Stimulated activated memory B cell treated with anti-CD40 and anti-IgM and Interleukin-4, amounts not matched to agents 10 μg/mL and 1 μg/mL and 100 μg/mL, for 72 hours (primary cell): ENCODE data around the gene SRP68.

Experiments used
- ATAC-seq: fragments of 150-1000 bp; cut with Tn5 transposase; 2 replicates; pipeline ENCODE4 v1.10.0; 2021
- H3K27ac Mint-ChIP-seq: one replicate; pipeline ENCODE4 v1.8.0; 2022; ENCODE audit warnings: mild to moderate bottlenecking, mixed read lengths
- H3K27me3 Mint-ChIP-seq: one replicate; pipeline ENCODE4 v1.8.0; 2022; ENCODE audit warnings: mixed read lengths
- H3K36me3 Mint-ChIP-seq: one replicate; pipeline ENCODE4 v1.8.0; 2022; ENCODE audit warnings: mixed read lengths
- H3K4me1 Mint-ChIP-seq: one replicate; pipeline ENCODE4 v1.8.0; 2022; ENCODE audit warnings: mixed read lengths
- H3K4me3 Mint-ChIP-seq: one replicate; pipeline ENCODE4 v1.8.0; 2022; ENCODE audit warnings: mild to moderate bottlenecking, moderate library complexity, mixed read lengths
- H3K9me3 Mint-ChIP-seq: one replicate; pipeline ENCODE4 v1.8.0; 2022; ENCODE audit warnings: mixed read lengths

SRP68 gene

DNA sequence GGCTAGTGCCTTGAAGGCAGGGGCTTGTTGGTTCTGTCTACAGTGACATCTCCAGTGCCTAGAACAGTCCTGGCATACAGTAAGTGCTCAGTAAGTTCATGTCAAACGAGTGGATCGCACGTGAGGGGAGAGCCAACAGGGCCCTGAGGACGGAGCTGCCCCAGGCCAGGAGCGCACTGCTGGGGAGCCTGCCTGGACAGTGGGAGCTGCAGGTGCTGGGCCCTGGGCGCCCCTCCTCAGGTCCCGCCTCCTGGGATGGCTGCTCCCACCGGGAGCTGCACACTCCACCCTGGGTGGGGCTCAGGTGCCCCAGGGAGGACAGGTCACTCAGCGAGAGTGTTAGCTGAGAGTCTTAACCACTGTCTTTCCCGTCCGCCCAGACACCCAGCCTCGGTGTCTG, 47.0 kb downstream of the SRP68 start:
- Mint-ChIP-seq H3K9me3 (no peaks in the 10 kb centered on the region), H3K27ac (no peak overlapping the region), H3K36me3 (no peaks in the 10 kb centered on the region), H3K4me1 (peaks cover 11% of the 10 kb centered on the region), H3K27me3 (peaks cover 22% of the 10 kb centered on the region), H3K4me3 (no peak overlapping the region)
- no peak for ATAC-seq

DNA sequence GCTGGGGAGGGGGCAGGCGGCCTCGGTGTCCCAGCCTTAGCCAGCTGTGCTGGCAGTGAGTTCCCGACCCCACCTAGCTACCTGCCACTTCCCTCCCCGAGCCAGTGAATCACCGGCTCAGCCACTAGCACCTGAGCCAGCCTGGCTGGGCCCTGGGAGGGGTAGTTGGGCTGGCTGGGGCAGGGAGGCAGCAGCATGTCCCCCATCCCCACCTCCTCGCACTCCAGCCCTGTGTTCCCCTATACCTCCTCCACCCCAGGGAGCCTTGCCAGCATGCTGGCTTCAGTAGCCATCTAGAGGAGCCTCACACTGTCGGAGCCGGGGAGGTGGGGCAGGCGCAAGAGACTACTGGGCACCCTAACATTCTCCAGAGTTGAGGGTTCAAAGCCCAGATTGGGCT, 48.0 kb downstream of the SRP68 start:
- Mint-ChIP-seq H3K4me3 (no peak overlapping the region), H3K4me1 (peaks cover 5% of the 10 kb centered on the region), H3K36me3 (no peaks in the 10 kb centered on the region), H3K27me3 (peaks cover 17% of the 10 kb centered on the region), H3K27ac (no peak overlapping the region), H3K9me3 (no peaks in the 10 kb centered on the region)
- no peak for ATAC-seq

DNA sequence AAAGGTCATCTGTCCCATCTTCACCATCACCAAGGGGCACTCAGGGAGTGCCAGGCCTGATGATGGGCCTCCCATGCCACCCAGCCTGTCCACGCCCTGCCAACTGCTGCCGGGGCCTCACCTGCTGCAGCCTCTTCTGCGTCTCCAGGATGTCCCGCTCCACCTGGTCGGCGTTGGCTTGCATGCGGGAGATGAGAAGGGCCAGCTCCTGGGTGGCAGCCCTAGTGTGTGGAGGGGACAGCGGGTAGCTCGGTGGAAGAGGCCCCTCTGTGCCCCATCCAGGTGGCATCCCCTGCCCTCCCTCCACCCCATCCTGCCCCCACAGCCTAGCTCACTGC, 48.4 kb downstream of the SRP68 start:
- H3K4me3 Mint-ChIP-seq: no peak overlapping the region
- peaks cover under 1% of the 10 kb centered on the region for H3K4me1 Mint-ChIP-seq
- no peaks in the 10 kb centered on the region for H3K36me3 Mint-ChIP-seq
- no peaks in the 10 kb centered on the region for H3K9me3 Mint-ChIP-seq
- peaks cover 12% of the 10 kb centered on the region for H3K27me3 Mint-ChIP-seq
- ATAC-seq: no peak
- H3K27ac Mint-ChIP-seq: no peak overlapping the region

DNA sequence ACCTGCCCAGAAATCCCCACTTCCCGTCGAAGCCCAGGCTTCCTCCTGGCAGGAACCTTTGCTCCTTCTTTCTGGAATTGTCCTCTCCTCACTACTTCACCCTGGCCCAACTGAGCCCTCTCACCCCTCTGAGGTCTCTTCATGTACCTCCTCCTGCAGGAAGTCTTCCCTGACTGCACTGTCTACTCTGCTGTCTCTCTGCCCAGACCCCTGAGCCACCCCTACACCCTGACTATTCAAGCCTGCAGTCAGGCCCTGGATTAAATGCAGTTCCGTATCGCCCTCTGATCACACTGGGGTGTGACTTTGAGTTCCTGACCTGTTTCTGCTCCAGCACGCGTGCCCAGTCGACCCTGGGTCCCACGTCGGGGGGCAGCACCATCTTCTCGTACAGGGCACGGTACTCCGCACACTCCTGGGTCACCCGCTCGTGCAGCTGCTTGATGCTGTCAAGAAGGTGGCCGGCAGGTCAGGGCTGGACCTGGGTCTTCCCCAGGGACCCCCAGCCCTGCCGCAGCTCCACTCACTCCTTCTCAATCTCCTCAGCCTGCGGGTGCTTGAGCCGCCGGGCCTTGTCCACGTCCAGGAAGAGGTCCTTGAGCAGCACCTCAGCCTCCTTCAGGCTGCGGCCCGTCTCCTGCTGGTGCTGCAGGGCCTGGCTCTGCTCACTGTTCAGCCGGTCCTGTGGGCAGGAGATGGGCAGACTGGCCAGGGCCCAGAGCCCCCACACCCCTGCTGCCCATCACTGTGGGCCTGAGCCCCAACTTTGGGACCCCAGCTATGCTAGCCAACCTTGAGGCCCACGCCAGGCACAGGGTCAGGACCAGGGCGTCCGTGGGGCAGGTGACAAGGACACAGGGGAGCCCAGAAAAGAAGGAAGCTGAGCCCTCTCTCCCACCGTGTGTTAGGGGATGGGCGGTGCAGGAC, 49.1 kb downstream of the SRP68 start:
- Mint-ChIP-seq H3K4me3 (no peak overlapping the region), H3K27ac (no peak overlapping the region), H3K36me3 (no peaks in the 10 kb centered on the region), H3K27me3 (peaks cover 12% of the 10 kb centered on the region), H3K4me1 (no peaks in the 10 kb centered on the region), H3K9me3 (no peaks in the 10 kb centered on the region)
- ATAC-seq: no peak

DNA sequence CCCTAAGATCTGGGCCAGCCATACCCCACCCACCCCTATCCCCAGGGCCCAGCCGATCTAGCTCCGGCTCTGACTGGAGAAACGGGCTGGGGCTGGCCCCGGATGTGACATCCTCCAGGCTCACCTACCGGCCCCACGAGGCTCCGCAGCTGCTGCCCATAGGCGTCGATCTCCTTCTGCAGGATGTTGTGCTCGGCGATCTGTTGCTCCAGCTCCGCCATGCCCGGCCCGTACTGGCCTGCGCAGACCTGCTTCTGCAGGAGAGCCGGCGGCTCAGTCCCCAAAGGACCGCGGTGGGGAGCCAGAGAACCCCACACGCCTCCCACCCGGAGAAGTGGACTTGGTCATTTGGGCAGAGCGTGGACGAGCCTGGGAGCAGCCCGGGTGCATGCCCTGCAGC, 50.0 kb downstream of the SRP68 start:
- ATAC-seq: no peak
- H3K4me3 Mint-ChIP-seq: no peak overlapping the region
- H3K9me3 Mint-ChIP-seq: no peaks in the 10 kb centered on the region
- H3K27ac Mint-ChIP-seq: no peak overlapping the region
- no peaks in the 10 kb centered on the region for H3K4me1 Mint-ChIP-seq
- H3K36me3 Mint-ChIP-seq: no peaks in the 10 kb centered on the region
- H3K27me3 Mint-ChIP-seq: peaks cover 12% of the 10 kb centered on the region

- no peaks in the 10 kb centered on the region for H3K9me3 Mint-ChIP-seq
- no peaks in the 10 kb centered on the region for H3K36me3 Mint-ChIP-seq
- no peak for ATAC-seq
- no peak overlapping the region for H3K4me3 Mint-ChIP-seq
- H3K4me1 Mint-ChIP-seq: no peaks in the 10 kb centered on the region
- no peak overlapping the region for H3K27ac Mint-ChIP-seq
- H3K27me3 Mint-ChIP-seq: peaks cover 9% of the 10 kb centered on the region
Measured at GRCh38 chr17:76019833-76020467, 52.4 kb downstream of the SRP68 start.

DNA sequence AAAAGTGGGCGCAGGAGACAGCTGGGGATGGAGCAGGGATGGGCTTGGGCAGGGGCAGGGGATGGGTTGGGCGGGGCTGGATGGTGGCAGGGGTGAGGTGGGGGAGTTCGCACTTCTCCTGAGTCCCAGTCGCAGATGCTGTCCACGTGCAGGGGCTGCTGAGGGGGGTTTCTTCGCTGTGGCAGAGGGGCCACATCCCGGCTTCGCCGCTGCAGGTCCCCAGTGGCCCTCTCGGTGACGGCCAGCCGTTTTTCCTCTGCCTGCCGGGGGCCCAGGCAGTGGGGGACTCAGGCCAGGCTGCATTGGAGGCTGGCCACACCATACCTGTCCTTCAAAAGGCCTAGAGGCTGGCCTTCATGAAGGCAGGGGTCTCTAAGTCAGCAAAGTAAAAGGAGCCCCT, 53.5 kb downstream of the SRP68 start:
- Mint-ChIP-seq H3K4me3 (no peak overlapping the region), H3K27ac (no peak overlapping the region), H3K27me3 (peaks cover 6% of the 10 kb centered on the region), H3K9me3 (no peaks in the 10 kb centered on the region), H3K4me1 (peaks cover 8% of the 10 kb centered on the region), H3K36me3 (no peaks in the 10 kb centered on the region)
- ATAC-seq: no peak

- H3K9me3 Mint-ChIP-seq: no peaks in the 10 kb centered on the region
- no peaks in the 10 kb centered on the region for H3K36me3 Mint-ChIP-seq
- peaks cover 7% of the 10 kb centered on the region for H3K27me3 Mint-ChIP-seq
- H3K27ac Mint-ChIP-seq: no peak overlapping the region
- H3K4me1 Mint-ChIP-seq: peaks cover 8% of the 10 kb centered on the region
- no peak for ATAC-seq
- no peak overlapping the region for H3K4me3 Mint-ChIP-seq
Measured at GRCh38 chr17:76018340-76018680, 54.0 kb downstream of the SRP68 start.

DNA sequence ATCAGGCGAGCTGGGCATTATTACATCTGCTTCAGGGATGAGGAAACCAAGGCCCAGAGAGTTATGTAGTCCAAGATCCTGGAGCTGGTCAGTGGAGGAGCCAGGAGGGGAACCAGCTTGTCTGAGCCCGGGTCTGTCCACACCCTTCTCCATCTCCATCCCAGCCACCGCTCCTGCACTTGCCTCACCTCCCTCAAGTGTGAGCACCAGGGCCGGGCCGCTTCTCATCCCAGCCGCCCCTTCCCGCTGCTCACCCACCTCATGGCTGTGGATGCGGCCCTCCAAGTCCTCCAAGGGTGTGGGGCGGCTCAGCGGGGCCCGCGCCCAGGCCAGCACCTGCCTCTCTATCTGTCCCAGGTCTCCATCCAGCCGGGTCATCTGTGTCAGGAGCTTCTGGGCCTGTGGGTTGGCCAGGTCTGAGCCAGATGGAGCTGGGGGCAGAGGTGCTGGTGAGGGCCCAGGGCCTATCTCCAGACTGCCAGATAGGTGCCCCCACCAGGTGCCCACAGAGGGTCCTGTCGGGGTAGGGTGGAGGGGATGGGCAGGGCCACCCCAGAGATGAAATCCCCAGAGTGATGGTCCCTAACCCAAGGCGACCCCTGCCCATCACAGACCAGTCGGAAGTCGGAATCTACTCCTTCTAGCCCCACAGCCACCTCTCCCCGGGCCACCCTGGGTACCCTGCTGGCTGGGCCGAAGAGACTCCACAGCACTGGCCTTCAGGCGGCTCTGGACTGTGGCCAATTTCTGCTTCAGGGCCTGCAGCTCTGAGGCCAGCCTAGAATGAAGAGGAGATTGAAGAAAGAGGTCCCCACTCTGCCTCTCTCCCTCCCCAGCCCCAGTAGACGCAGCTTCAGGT, 54.6 kb downstream of the SRP68 start:
- Mint-ChIP-seq H3K36me3 (no peaks in the 10 kb centered on the region), H3K9me3 (no peaks in the 10 kb centered on the region), H3K4me1 (peaks cover 8% of the 10 kb centered on the region), H3K27me3 (peaks cover 7% of the 10 kb centered on the region), H3K4me3 (no peak overlapping the region), H3K27ac (no peak overlapping the region)
- peak; percentile 17 for ATAC-seq

- H3K9me3 Mint-ChIP-seq: no peaks in the 10 kb centered on the region
- H3K36me3 Mint-ChIP-seq: no peaks in the 10 kb centered on the region
- no peak for ATAC-seq
- H3K4me1 Mint-ChIP-seq: peaks cover 8% of the 10 kb centered on the region
- H3K27me3 Mint-ChIP-seq: peaks cover 7% of the 10 kb centered on the region
- no peak overlapping the region for H3K27ac Mint-ChIP-seq
- H3K4me3 Mint-ChIP-seq: no peak overlapping the region
Measured at GRCh38 chr17:76014925-76015261, 57.4 kb downstream of the SRP68 start.

- ATAC-seq: peak; percentile 84
- no peaks in the 10 kb centered on the region for H3K36me3 Mint-ChIP-seq
- no peaks in the 10 kb centered on the region for H3K9me3 Mint-ChIP-seq
- peak overlapping the region; percentile 70 for H3K27ac Mint-ChIP-seq
- peaks cover 8% of the 10 kb centered on the region for H3K4me1 Mint-ChIP-seq
- H3K27me3 Mint-ChIP-seq: peaks cover 7% of the 10 kb centered on the region
- H3K4me3 Mint-ChIP-seq: no peak overlapping the region
Measured at GRCh38 chr17:76014100-76014924, 58.0 kb downstream of the SRP68 start.

DNA sequence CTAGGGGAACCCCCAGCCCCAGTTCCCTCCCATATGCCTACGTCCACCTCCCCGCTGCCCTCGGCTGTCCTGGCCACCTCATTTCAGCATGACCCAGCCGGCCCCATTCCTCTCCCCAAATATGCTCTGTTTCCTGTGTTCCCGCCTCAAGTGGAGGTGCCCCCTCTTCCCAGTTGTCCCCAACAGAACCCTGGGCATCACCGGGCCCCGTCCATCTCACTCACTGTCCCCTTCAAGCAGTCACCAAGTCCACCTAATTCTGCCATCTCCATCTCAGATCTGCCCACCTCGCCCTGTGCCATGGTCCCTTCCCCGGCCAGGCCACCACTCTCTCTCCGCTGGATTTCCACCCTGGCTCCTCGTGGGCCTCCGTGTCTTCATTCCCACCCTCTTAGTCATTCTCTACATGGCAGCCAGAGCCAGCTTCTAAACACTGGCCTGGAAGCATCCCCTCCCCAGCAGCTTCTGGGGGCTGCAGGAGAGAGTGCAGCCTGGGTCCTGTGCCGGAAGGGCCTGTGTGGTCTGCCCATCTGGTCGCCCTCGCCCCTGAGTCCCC, 58.9 kb downstream of the SRP68 start:
- ATAC-seq: no peak
- H3K27ac Mint-ChIP-seq: no peak overlapping the region
- H3K9me3 Mint-ChIP-seq: no peaks in the 10 kb centered on the region
- peaks cover 7% of the 10 kb centered on the region for H3K27me3 Mint-ChIP-seq
- H3K36me3 Mint-ChIP-seq: no peaks in the 10 kb centered on the region
- H3K4me3 Mint-ChIP-seq: no peak overlapping the region
- peaks cover 8% of the 10 kb centered on the region for H3K4me1 Mint-ChIP-seq

GRCh38 chr17:76011951-76012350, 60.4 kb downstream of the SRP68 start:
- no peak for ATAC-seq
- no peaks in the 10 kb centered on the region for H3K36me3 Mint-ChIP-seq
- no peak overlapping the region for H3K27ac Mint-ChIP-seq
- peaks cover 8% of the 10 kb centered on the region for H3K4me1 Mint-ChIP-seq
- no peaks in the 10 kb centered on the region for H3K9me3 Mint-ChIP-seq
- peaks cover 7% of the 10 kb centered on the region for H3K27me3 Mint-ChIP-seq
- no peak overlapping the region for H3K4me3 Mint-ChIP-seq

DNA sequence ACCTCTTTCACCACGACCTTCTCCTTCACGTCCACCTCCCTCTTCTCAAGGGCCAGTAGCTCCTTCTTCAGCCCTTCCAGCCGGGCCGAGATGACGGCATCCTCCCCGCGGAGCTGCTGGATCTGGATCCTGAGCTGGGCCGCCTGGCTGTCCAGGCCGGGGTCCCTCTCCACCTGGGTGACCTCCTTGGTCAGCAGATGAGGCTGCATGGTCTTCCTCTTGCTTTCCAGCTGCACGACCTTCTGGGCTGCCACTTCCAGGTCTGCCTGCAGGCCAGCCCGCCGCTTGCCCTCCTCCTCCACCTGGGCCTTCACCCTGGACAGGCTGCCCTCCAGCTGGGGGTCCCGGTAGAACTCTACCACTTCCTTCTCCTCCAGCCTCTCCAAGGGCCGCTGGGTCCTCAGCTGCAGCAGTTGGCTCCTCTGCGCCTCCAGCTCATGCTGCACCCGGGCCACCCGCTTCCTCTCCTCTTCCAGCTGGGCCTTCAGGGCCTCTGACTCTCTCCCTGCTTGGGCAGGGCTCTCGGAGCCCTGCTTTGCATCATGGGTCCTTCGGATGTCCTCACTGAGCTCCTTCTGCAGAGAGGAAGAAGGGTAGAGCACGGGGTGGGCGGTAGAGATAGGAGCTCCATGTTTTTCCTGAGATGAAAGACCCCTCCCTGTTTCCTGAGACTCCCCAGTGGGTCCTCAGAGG, 62.2 kb downstream of the SRP68 start:
- Mint-ChIP-seq H3K4me1 (peaks cover 16% of the 10 kb centered on the region), H3K9me3 (no peaks in the 10 kb centered on the region), H3K27me3 (peaks cover 7% of the 10 kb centered on the region), H3K36me3 (peaks cover 8% of the 10 kb centered on the region), H3K4me3 (no peak overlapping the region), H3K27ac (peak overlapping the region; percentile 51)
- ATAC-seq: no peak
